GM19395 (cell line): ENCODE measurements around the gene SMG5.

Experiments
- ATAC-seq: cut with Tn5 transposase; IDR thresholded peaks from one replicate; pipeline ENCODE4 v1.9.1; 2021; ENCODE audit warnings: mild to moderate bottlenecking, moderate library complexity; ENCODE audit not compliant: unreplicated experiment

SMG5 gene

DNA sequence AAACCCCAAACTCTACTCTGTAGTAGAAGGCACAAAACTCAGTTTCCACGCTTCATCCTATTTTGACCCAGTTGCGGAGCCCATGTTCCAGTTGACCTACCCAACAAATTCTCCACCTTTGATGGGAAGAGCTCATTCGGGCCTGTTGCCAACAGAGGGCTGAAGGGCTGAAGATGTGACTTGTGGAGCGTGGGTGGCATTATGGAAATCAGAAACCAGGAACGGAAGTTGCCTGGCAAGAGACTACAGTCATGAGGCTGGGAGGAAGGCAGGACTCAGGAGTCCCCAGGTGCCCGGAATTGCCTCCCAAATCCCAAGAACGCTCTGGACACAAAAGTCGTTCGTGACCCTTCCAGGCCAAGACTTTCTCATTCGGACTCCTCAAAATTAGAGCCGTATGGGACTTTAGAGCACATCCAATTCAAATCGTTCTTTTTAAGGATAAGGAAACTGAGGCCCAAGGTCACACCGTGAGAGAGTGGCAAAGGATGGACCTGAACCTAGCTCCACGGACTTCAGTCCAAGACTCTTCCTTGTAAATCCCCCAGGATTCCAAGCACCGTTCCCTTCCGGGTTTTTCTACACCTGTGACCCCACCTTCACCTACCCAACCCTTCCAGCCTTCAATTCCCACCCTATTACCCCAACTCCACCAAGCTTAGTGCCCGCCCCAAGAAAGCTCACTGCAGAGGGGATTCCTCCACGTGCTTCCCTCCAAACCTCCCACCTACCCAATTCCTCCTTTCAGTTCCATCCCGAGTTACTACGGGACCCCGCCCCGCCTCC is 739 bp downstream of the SMG5 start:
- peak; percentile 2 for ATAC-seq

DNA sequence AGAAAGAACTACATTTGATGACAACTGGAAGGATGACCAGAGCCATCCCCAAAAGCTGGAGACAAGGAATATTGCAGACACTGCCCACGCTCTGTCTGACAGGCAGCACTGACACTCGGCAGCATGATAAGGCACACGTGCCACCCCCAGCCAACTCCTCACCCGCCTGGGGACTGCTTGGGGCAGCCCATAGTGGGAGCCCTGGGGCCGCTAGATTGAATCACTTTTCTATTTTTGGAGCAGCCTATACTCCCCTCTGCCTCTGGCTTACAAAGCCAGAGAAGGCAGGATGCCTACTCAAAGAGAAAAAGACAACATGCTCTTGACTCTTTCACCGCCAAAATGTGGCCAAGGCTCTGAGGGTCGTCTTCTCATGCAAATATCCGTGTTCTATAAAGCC is 1.3 kb downstream of the SMG5 start:
- ATAC-seq, result peak; percentile 48

DNA sequence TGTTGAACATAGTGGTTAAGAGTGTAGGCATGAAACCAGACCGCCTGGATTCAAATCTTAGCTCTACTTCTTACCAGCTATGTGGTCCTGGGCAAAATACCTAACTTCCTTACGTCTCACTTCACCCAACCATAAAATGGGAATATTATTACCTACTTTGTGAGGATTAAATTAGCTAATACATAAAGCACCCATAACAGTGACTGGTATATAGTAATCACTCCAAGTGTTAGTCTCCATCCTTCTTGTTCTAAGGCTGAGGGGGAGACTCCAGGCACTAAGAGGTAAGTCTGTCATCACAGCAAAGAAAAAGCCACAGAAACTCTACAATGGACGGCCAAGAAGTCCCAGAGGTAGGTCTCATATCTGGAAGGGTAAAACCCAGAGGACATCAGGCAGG is 2.8 kb downstream of the SMG5 start:
- no peak for ATAC-seq

DNA sequence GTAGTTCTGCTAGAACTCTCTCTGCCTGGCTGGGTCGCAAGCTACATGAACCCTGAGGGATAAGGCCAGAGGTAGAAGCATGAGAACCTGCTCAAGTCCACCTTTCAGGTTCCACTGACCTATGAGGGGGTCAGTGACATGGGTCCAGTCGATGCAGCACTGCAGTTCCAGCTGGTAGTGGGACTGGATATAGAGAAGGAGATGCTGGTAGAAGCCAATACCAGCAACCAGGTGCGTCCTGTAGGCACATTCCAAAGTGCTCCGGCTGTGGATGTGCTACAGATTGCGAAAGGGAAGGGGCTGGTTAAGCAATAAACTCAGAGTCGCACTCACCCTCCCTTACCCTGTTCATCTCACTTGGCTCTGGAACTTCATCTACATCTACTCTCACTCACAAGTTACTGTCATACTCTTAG is 5.7 kb downstream of the SMG5 start:
- no peak for ATAC-seq

DNA sequence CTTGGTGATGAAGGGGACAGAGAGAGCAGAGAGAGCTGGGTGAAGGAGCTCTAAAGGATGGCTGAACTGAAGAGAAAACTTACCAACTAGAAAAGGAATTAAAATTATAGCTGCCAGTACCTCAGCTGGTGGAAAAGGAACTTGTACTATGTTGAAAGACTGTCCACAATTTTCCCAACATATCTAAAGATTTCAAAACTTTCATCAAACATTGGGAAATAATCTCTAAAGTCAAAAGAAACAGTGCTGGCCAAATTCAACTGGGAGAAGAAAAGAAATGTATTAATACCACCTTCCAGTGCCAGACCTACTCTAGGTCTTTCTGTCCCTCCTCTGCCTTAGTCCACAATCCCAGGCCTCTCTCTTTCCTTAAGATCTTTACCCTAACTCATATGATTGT is 6.1 kb downstream of the SMG5 start:
- ATAC-seq, result no peak

DNA sequence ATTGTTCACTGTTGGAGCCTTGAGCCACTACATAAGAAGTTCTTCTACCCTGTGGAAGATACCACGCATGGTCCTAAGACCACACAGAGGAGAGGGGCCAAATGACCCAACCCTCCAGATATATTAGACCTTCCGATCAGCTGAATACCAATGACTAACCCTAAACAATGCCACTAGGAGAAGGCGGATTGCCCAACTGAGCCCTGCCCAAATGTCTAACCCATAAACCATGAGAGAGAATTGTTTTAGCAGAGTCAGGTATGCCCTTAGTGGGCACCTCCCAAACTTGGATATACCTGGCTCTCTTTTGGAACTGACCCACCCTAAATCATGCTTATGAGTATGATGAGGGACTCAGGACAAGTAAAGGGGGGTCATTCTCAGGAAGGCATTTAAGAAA is 12.3 kb downstream of the SMG5 start:
- no peak for ATAC-seq

DNA sequence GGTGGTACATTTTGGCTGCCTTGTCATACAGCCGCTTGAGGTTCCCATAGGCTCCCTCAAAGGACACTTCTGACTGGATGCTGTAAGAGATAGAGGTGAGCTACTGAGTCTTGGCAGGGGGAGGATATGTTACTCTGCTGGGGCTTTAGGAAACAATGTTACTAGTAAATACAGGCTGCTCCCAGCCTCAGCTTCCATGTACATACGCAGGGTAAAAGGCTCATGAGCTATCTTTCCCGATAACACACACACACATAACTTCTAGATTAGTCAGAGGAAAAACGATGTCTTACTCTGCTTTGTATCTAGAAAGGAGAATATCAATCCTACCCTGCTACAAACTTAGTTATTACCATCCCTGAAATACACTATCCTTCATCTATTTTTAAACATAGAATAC is 14.3 kb downstream of the SMG5 start:
- no peak for ATAC-seq

DNA sequence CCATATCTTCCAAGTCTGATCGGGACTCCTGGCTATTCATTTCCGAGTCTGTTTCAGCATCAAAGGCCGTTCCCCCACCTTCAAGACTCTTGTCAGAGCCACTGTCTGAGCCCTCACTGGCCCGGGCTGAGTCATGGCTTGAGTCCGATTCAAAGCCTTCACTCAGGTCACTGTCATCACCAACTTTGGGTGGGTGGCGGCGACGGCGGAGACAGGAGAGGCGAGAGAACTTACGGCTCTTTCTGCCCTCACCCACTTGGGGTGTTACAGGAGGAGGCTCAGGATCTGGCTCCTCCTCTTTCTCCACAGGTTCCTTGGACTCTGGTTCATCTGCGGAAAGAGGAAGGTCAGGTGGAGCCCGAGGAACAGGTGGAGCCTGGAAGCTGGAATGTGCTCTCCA is 16.6 kb downstream of the SMG5 start:
- no peak for ATAC-seq

DNA sequence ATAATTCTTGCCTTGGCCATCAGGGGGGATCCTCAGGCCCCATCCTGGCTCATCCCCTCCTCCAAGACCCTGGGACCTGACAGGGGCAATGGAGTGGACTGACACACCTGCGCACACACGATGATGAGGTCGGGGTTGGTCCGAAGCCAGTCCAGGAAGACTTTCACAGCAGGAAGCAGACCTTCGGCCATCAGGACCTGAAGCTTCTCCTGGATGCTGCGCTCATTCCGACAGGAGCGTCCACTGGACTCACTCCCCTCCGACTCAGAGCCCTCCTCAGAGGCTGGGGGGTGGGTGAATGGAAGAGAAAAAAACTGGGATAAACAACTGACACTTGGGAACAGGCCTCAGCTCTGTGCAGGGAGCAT is 19.4 kb downstream of the SMG5 start:
- no peak for ATAC-seq

DNA sequence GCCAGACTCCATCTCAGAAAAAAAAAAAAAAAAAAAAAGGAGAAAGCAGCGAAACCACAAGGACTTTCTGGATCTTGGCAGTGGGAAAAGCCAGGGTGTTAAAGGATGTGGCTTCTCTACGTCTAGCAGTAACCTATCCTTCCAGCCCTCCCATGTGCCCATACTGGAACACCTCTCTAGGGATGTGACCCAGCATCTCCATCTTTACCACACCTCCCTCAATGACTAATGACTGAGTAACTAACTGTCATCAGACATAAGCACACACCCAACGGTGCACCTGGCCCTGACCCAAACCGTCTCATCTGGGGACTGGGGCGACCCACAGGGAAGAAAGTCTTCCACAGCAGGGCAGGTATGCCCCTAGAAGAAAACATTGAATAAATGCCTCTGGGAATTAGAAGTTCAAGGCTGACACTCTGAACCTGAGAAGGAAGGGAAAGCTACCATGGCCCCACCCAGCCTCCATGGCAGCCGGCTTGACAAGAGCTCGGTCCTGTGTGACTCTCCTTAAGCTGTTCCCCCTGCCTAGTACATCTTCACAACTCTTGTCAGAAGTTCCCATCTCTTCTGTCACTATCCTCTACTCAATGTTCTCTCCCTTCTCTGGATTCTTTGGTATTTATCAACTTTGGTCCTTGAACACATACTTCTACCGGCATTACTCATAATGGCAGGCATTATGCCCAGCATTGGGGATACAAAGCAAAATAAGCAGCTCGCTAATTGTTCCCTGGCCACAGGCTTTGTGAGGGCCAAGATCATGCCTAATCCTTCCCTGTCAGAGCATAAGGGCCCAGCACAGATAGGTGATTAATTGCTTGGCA is 20.0 kb downstream of the SMG5 start:
- ATAC-seq, result no peak

DNA sequence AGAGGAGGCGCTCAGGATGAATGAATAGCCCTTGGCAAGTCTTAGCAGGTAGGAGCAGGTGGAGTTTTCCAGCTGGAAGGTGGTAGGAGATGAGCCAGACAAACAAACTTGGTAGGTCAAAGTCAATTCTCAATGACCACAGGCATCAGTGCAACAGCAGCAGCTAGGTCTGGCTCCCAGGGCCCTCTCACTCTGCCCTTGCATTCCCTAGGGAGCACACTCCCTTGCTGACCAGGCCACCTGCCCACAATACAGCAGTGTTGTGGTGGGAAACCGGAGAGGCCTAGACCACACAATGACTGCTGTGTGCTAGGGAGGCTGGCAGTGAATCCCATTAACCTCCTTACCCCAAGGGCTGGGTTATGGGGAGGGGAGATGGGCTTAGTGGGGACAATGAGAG is 21.7 kb downstream of the SMG5 start:
- no peak for ATAC-seq

DNA sequence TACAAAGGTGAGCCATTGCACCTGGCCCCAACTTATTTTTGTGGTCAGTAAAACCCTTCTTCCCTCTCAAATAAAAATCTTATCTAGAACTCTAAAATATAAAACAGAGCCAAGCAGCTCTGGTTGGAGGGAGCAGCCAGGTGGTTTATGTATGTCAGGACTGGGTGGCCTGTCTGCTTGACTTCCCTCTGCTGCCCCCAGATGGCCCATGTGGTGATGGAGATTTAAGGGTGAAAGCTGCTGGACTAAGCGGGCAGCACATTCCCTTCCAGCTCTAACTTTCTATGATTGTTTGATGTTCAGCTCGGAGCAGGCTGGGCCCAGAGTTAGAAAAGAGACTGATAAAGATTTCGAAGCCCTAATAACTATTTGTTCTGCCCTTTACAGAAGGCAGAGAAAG is 22.8 kb downstream of the SMG5 start:
- no peak for ATAC-seq

DNA sequence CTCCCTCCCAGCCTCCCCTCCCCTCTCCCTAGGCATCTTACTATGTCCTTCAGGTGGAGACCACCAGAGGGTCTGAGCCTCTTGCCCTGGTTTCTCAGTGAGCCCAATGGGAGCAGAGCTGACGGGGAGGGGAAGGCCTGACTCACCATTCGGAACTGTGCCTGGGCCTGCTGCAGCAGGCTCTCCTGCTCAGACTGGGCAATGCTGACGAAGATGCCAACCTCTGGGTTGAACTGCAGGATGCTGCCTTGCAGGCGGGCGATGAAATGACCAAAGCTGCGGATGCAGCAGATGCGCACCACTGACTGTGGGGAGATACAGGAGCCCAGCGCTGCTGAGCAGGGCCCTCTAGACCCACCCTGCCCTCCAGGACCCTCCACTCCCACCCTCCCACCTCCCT is 23.8 kb downstream of the SMG5 start:
- ATAC-seq, result no peak

DNA sequence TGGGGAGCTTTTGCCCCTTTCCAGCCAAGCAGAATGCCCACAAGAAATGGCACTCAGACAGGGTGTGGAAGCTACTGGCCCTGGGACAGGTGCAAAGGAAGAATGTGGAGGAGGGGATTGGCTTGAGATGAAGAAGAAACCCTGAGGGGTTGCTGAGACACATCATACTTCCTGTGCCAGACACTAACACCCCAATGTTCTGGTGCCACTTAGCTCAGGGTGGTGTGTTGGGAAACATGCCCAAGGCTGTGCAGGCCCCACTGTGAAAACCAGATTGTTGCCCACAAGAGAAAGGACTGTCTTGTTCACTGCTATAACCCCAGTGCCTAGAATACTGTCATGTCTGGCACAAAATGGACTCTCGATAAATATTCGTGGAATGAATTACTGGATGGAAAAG is 24.9 kb downstream of the SMG5 start:
- no peak for ATAC-seq

DNA sequence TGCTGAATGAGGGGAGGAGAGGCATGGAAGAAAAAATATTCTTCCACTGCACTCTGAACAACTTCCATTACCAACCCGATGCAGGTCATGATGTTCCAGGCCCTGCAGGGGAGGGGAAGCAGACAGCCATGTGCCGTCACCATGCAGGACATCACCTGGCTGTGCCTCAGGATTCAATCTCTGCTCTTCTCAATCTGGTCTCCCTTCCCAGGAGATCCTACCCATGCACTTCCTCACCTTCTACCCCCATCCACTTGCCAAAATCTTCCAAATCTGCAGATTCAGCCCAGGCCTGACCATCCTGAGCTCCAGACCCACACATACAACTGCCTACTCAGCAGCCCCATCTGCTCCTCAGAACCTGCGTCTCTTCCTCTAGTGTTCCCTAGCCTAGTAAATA is 29.0 kb downstream of the SMG5 start:
- no peak for ATAC-seq

DNA sequence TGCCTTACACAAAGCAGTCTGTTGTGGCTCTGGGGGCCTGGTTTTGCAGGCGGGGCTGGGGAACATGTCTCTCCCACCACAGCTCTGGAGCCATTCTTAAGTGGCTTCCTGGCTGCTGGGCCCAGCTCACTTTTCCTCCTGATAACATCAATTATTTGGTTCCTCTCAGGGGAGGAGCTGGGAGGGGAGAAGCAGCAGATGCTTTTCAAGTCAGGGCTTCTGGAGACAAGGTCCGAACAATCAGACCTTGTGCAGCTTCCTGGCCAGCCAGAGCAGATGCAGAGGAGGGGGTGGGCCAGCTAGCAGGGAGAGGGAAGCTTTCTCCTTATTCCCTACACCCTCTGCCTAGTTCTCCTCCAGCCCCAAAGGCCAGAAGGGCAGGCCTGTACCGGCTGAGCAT is 31.1 kb downstream of the SMG5 start:
- ATAC-seq, result no peak

DNA sequence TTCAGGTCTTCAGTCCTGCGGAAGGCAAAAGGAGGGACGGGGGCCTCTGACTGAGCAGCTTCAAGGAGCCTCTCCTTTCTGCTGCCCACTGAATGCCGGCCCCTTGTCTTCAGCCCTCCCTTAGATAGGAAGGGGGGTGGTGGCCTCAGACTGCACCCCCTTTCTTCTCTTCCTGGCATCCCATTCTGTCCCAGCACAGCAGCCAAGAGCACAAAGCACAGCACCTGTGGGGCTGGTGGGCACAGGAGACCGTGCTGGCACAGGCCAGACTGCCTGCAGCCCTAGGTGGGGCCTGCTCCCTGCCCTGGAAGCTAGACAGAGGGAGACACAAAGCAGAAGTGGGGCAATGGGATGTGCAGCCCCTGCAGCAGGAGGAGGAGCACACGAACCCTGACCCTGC is 33.0 kb downstream of the SMG5 start:
- no peak for ATAC-seq

DNA sequence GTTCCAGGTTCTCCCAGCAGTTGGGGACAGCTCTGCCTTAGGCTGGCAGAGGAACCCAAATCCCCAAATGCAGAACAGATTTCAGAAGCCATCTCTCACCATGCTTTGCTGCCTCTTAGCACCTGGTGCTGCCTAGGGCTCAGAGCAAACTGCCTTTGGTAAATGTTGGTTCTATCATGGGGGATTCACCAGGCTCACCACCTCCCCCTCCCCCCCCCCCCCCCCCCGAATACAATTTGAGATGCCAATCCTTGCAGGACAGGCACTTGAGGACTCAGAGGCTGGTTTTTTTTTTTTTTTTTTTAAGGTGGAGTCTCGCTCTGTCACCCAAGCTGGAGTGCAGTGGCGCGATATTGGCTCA is 34.3 kb downstream of the SMG5 start:
- ATAC-seq, result no peak

DNA sequence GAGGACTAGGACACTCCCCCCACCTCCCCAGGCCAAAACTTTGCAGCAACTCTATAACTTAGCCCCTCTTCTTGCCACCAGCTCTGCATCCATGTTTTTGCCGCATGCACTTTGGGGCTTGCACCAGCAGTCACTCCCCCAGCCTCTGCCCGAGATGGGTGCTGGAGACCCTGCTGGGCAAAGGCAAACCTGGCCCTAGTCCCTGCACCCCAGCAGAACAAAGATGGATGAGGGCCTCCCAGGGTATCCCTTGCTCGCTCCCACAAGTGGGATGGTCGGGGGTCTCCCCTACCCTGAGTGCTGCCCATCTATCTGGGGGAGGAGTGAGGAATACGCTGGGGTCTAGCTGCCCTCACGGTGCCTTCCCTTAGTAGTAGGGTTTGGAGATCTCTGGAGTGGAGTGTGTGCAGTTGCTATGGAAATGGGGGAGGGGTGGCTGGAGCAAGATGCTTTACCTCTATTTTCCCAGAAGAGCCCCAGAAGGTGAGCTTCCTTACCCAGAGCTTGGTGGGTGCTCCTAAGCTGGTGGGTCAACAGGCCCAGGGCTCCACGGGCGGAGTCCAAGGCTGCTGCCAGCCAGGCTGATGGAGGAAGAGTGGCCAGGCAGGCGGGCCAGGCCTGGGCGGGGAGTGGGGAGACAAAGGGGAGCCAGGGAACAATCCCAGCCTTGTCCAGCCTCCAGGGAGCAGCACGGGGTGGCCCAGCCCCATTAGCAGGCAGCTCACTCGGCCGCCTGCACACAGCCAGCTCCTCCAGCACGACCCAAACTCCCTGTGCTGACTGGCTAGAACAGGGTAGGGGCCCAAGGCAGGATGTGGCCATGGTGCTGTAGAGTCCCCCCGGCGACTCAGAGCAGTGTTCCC is 34.9 kb downstream of the SMG5 start, which contains the start of gene PAQR6:
Gene PAQR6, minus strand, starts transcription at position 597 of the 863 bp plus-strand sequence. CDS start 1,325 bp downstream, outside the sequence.
- no peak for ATAC-seq

DNA sequence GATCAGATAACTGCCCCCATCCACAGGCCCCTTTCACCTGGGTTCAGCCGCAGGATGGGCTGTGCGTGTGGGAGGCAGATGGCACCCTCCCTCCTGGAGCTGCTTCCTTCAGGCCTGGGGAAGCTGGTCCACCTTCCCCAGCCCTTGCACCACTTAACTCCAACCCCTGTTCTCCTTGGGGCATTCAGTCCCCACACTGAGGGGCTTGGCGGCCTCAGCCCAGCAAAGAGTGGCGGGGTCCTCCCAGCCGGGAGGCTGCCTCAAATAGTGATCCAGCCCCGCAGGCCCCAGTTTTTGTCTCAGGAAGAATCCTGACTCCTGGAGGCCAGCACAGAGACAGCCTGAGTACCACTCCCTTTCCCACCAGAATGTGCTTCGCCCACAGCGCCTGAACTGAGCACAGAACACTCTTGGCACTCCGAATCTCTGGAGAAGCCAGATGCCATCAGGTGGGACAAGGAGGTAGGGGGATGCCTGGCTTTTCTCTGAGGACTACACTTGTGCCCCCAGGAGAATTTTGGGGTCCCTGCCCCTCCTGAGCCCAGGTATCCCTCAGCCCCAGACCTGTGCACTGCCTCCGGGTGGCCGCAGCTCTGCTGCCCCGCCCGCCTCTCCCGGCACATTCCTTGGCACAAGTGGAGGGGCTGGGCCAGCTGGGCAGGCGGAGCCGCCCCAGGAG is 35.7 kb downstream of the SMG5 start:
- no peak for ATAC-seq

DNA sequence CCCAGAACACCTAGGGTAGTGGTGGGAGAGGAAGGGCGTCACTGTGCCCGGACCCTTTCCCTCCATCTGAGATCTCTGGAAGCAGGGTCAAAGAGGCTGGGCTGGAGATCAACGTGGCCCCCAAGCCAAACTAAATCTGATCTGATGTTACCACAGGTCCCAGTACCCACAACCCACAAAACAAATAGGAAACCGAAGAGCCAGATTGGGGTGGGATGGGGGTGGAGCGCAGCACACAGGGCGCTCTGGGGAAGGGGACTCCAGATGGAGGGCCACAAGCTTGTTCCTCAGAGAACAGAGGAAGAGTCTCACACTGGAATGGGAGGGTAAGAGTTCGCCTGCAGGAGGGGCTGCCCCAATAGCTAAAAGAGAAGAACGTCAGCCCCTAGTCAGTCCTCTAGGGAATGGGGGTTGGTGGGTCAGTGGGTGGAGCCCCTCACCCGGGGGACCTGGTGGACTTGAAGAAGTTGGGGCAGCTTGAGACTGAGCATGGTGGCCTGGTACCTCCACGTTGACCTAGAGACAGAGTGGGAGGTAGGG is 36.3 kb downstream of the SMG5 start:
- no peak for ATAC-seq
